HCT116 (cell line): Measurements from ENCODE around the gene NXPH1. TPM values are rescaled to one million over a fixed set of nuclear protein-coding genes. Genes with fewer than 3 reads are reported as not detected.

Source experiments
- ATAC-seq: fragments of 200-7000 bp; cut with Tn5 transposase; 2 replicates; pipeline ENCODE4 v1.9.1; 2020; ENCODE audit warnings: mild to moderate bottlenecking, moderate library complexity
- BruUV-seq: library from RNA; stranded (reverse); fragments of 400-500 nt; replicated peaks from 2 replicates; lab custom pipeline; 2021; lab: Mats Ljungman, UMichigan
- CTCF ChIA-PET: fragments of 300-600 bp; sonication (Branson Sonifier 250); formaldehyde crosslinking; loops from one replicate; lab custom pipeline; 2021; ENCODE audit warnings: antibody characterized with exemption; lab: Charles Lee
- POLR2A ChIA-PET: fragments of 300-600, 350-600 bp; sonication (Branson Sonifier 250); formaldehyde crosslinking; loops from one replicate; lab custom pipeline; 2021; ENCODE audit warnings: antibody characterized with exemption; lab: Charles Lee
- RAD21 ChIA-PET, 2 experiments: fragments of 300-600 bp; sonication (Branson Sonifier 250); formaldehyde crosslinking; loops; one replicate each; lab custom pipeline; 2023; ENCODE audit warnings: low total read pairs in 2 of 2; ENCODE audit not compliant: uncharacterized antibody in 2 of 2, unreplicated experiment in 2 of 2, low non-redundant PET in 1 of 2; lab: Charles Lee
- DNase-seq: peaks from one replicate; pipeline ENCODE4 v3.0.0-alpha.2; 2010; ENCODE audit warnings: low read depth, low spot score
- H2AFZ ChIP-seq: fragments of 200-600 bp; shearing (Covaris generic), sonication (generic); 2 replicates; pipeline ENCODE4 v1.6.1; 2017; ENCODE audit warnings: low read depth, mixed run types, mixed read lengths, antibody characterized with exemption, low read length; ENCODE audit not compliant: poor library complexity, severe bottlenecking
- H3K27ac ChIP-seq: 2 replicates; pipeline ENCODE4 v1.5.1; 2012; ENCODE audit warnings: low read depth, low read length
- H3K27me3 ChIP-seq: fragments of 200-600 bp; sonication (generic); 2 replicates; pipeline ENCODE4 v1.6.1; 2016; ENCODE audit warnings: mixed run types, low read length, mixed read lengths; ENCODE audit not compliant: insufficient read depth
- H3K36me3 ChIP-seq, 2 experiments: fragments of 200-500 bp in 1 of 2; fragments of 200-600 bp in 1 of 2; sonication (Bioruptor generic) in 1 of 2; sonication (generic) in 1 of 2; 2 replicates each; pipeline versions ENCODE4 v1.5.1 to v1.6.1; 2014 to 2016; ENCODE audit warnings: low read length in 2 of 2, inconsistent platforms in 1 of 2, mixed read lengths in 1 of 2, mixed run types in 1 of 2; ENCODE audit not compliant: insufficient read depth in 2 of 2, control insufficient read depth in 1 of 2
- H3K4me1 ChIP-seq, 2 experiments: fragments of 200-600 bp in 1 of 2; sonication (generic) in 1 of 2; 2 replicates each; pipeline versions ENCODE4 v1.5.1 to v1.6.1; 2012 to 2017; ENCODE audit warnings: low read length in 2 of 2, inconsistent platforms in 1 of 2, mild to moderate bottlenecking in 1 of 2, mixed read lengths in 1 of 2, mixed run types in 1 of 2, moderate library complexity in 1 of 2; ENCODE audit not compliant: insufficient read depth in 2 of 2, control insufficient read depth in 1 of 2
- H3K4me2 ChIP-seq: fragments of 200-600 bp; sonication (generic); 2 replicates; pipeline ENCODE4 v1.6.1; 2017; ENCODE audit warnings: mixed run types, low read length, mixed read lengths
- H3K4me3 ChIP-seq, 2 experiments: fragments of 200-600 bp in 1 of 2; sonication (generic) in 1 of 2; replicated peaks in 1 of 2; 2 replicates each; pipeline ENCODE4 v1.5.1; 2011 to 2016; ENCODE audit warnings: low read length in 2 of 2, control low read depth in 1 of 2, low read depth in 1 of 2, mild to moderate bottlenecking in 1 of 2, mixed read lengths in 1 of 2, mixed run types in 1 of 2
- H3K79me2 ChIP-seq: fragments of 200-600 bp; sonication (generic); 2 replicates; pipeline ENCODE4 v1.6.1; 2017; ENCODE audit warnings: mild to moderate bottlenecking, mixed run types, low read length, moderate library complexity, mixed read lengths; ENCODE audit not compliant: insufficient read depth
- H3K9ac ChIP-seq: fragments of 200-600 bp; sonication (generic); 2 replicates; pipeline ENCODE4 v1.6.1; 2016; ENCODE audit warnings: low read length, mixed read lengths
- H3K9me2 ChIP-seq: fragments of 200-600 bp; sonication (generic), shearing (Covaris generic); 2 replicates; pipeline ENCODE4 v1.6.1; 2017; ENCODE audit warnings: mixed run types, mild to moderate bottlenecking, moderate library complexity; ENCODE audit not compliant: insufficient read depth
- H3K9me3 ChIP-seq, 2 experiments: fragments of 200-500 bp in 1 of 2; fragments of 200-600 bp in 1 of 2; sonication (Bioruptor generic) in 1 of 2; sonication (generic) in 1 of 2; 2 replicates each; pipeline ENCODE4 v1.6.1; 2014 to 2017; ENCODE audit warnings: low read length in 2 of 2, mixed read lengths in 2 of 2, inconsistent platforms in 1 of 2, low read depth in 1 of 2, mild to moderate bottlenecking in 1 of 2, mixed run types in 1 of 2, moderate library complexity in 1 of 2; ENCODE audit not compliant: control insufficient read depth in 1 of 2, insufficient read depth in 1 of 2
- H4K20me1 ChIP-seq: fragments of 200-600 bp; sonication (generic), shearing (Covaris generic); 2 replicates; pipeline ENCODE4 v1.6.1; 2017; ENCODE audit warnings: mixed run types, mild to moderate bottlenecking, moderate library complexity; ENCODE audit not compliant: insufficient read depth
- ATF3 ChIP-seq: IDR thresholded peaks from 2 replicates; pipeline ENCODE4 v1.6.1; 2012
- CBX3 ChIP-seq: IDR thresholded peaks from 2 replicates; pipeline ENCODE4 v1.6.1; 2012; ENCODE audit warnings: low read depth
- CEBPB ChIP-seq: IDR thresholded peaks from 2 replicates; pipeline ENCODE4 v1.6.1; 2012; ENCODE audit warnings: low read depth
- EZH2phosphoT487 ChIP-seq: fragments of 200-600 bp; IDR thresholded peaks from 2 replicates; pipeline ENCODE4 v1.6.1; 2018; ENCODE audit warnings: antibody characterized with exemption, borderline replicate concordance
- POLR2A ChIP-seq: IDR thresholded peaks from 2 replicates; pipeline ENCODE4 v1.7.0; 2011; ENCODE audit warnings: borderline replicate concordance; ENCODE audit not compliant: insufficient read depth, insufficient read length; ENCODE audit errors: extremely low read depth
- POLR2AphosphoS5 ChIP-seq: IDR thresholded peaks from 2 replicates; pipeline ENCODE4 v1.6.1; 2011; ENCODE audit warnings: mild to moderate bottlenecking, low read depth, low read length, moderate library complexity
- REST ChIP-seq: IDR thresholded peaks from 2 replicates; pipeline ENCODE4 v1.6.1; 2012; ENCODE audit warnings: low read depth
- SP1 ChIP-seq: IDR thresholded peaks from 2 replicates; pipeline ENCODE4 v1.6.1; 2012; ENCODE audit warnings: low read depth
- SRF ChIP-seq: IDR thresholded peaks from 2 replicates; pipeline ENCODE4 v1.6.1; 2012; ENCODE audit warnings: low read depth
- YY1 ChIP-seq: IDR thresholded peaks from 2 replicates; pipeline ENCODE4 v1.6.1; 2011; ENCODE audit warnings: low read length, low read depth, moderate library complexity, mild to moderate bottlenecking; ENCODE audit not compliant: insufficient replicate concordance; ENCODE audit errors: extremely low read depth
- ZFX ChIP-seq: fragments of 450-650 bp; IDR thresholded peaks from 2 replicates; pipeline ENCODE4 v1.6.1; 2017
- intact Hi-C: fragments of 100-400 bp; cut with micrococcal nuclease; formaldehyde crosslinking; loops from 2 replicates; pipeline ENCODE4 v1.10.0; 2022
- total RNA-seq: library from RNA; stranded (reverse); gene quantifications from one replicate; pipeline ENCODE4 v1.2.1, GENCODE V29; 2021; ENCODE audit not compliant: unreplicated experiment

Gene NXPH1
- total RNA-seq, 1 experiment from 2014 or later = 0.17 TPM

GRCh38 chr7:8560501-8560900, 127.1 kb downstream of the NXPH1 start:
- no peaks in the 10 kb centered on the region for H3K4me1 ChIP-seq
- RAD21 ChIA-PET = no interaction called here
- H4K20me1 ChIP-seq = no peaks in the 10 kb centered on the region
- no peaks in the 10 kb centered on the region for H3K79me2 ChIP-seq
- DNase-seq = no peak
- no peak overlapping the region for H2AFZ ChIP-seq
- no peak overlapping the region for H3K4me3 ChIP-seq
- no peak overlapping the region for H3K4me2 ChIP-seq
- H3K27me3 ChIP-seq = peaks cover 6% of the 10 kb centered on the region; the same call in 1 of the 2 replicates
- CTCF ChIA-PET = no interaction called here
- H3K9ac ChIP-seq = no peak overlapping the region
- no peak for ATAC-seq
- TF ChIP-seq YY1 = no peak
- TF ChIP-seq CBX3 = no peak
- TF ChIP-seq EZH2phosphoT487 = no peak
- TF ChIP-seq SRF = no peak
- TF ChIP-seq POLR2AphosphoS5 = no peak
- TF ChIP-seq REST = no peak
- no peak for TF ChIP-seq CEBPB
- TF ChIP-seq ATF3 = no peak
- TF ChIP-seq SP1 = no peak
- TF ChIP-seq POLR2A = no peak
- no peak for TF ChIP-seq ZFX
- TF ChIP-seq, all 23 proteins: peak for 0
- no peaks in the 10 kb centered on the region for H3K9me3 ChIP-seq
- no peaks in the 10 kb centered on the region for H3K9me2 ChIP-seq
- BruUV-seq = no TSS peak
- intact Hi-C loops = loop anchor here (10.0 kb wide), 1 partner anchor 64 kb away; no protein-coding TSS in a partner anchor
- POLR2A ChIA-PET = no interaction called here
- no peaks in the 10 kb centered on the region for H3K36me3 ChIP-seq
- H3K27ac ChIP-seq = no peak overlapping the region
